NOMO-1 treated with dmso at 0.1 percent for 144 hours (cell line): ENCODE measurements around the gene CDKN2AIP.

Experiments used
- DNase-seq: peaks from one replicate; lab custom pipeline; 2025; ENCODE audit not compliant: unreplicated experiment; lab: John Stamatoyannopoulos, UW

The CDKN2AIP gene

DNA sequence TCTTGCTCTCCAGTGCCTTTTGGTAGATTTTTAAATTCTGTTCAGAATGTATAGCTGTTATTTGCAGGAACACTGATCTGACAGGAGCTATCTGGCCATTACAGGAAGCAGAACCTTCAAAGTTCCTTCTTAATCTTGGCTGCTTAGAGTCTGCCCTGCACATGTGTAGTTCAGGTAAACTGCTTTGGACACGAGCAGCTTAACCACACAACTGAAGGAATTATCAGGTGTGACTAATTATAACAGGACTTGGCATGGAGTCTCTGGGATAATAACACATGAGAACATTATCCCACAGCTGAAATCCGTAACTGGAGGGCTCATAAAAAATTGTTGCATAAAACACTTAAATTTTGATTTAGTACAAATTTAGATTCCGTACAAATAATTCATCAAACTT, 48.8 kb downstream of the CDKN2AIP start:
- DNase-seq, result no peak

DNA sequence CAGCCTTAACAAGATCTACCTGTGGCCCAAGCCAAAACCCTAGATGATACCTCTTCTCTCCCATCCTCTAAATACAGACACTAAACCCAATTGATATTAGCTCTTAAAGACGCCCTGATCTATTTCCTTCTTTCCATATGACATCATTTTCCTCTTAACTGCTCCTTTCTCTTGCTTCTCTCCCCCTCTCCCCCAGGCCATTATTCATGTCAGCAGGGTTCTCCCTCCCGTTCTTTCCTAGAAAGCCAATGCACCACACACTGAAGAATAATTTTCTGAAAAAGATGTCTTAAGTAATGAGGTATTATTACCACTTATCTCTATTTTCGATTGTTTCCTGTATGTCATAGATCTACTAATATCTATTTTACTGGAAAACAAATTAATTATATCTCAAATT, 50.7 kb downstream of the CDKN2AIP start:
- DNase-seq, result no peak
